Testis (tissue), 2 donors: ENCODE data around the gene ARPC4.

Source experiments
- POLR2A ChIP-seq: fragments of 450-650 bp; IDR thresholded peaks from one replicate; pipeline ENCODE4 v1.6.1; 2017; ENCODE audit warnings: antibody characterized with exemption, mild to moderate bottlenecking, moderate library complexity
- TF ChIP-seq, protein P1 (sequence below), 3 experiments: fragments of 450-650 bp in 2 of 3; fragments of 200-600 bp in 1 of 3; sonication (generic) in 1 of 3; IDR thresholded peaks; one replicate each; pipeline ENCODE4 v1.5.1; 2016 to 2019; ENCODE audit warnings: antibody characterized with exemption in 3 of 3, mild to moderate bottlenecking in 2 of 3, moderate library complexity in 1 of 3

DNA sequence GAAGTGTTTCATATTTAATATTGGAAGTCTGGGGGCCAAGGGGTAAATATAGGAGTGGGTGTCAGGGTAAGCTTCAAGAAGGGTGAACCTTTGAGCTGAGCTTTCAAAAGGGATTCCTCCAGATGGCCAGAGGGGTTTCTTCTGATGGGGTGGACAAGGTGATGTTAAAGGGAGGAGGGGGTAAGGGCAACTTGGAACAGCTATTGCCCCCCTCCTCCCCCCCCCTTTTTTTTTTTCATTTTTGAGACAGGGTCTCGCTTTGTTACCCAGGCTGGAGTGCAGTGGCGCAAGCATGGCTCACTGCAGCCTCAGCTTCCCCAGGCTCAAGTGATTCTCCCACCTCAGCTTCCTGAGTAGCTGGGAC is 15.1 kb downstream of the ARPC4 start:
- no peak for TF ChIP-seq POLR2A
- TF ChIP-seq, protein P1, sequence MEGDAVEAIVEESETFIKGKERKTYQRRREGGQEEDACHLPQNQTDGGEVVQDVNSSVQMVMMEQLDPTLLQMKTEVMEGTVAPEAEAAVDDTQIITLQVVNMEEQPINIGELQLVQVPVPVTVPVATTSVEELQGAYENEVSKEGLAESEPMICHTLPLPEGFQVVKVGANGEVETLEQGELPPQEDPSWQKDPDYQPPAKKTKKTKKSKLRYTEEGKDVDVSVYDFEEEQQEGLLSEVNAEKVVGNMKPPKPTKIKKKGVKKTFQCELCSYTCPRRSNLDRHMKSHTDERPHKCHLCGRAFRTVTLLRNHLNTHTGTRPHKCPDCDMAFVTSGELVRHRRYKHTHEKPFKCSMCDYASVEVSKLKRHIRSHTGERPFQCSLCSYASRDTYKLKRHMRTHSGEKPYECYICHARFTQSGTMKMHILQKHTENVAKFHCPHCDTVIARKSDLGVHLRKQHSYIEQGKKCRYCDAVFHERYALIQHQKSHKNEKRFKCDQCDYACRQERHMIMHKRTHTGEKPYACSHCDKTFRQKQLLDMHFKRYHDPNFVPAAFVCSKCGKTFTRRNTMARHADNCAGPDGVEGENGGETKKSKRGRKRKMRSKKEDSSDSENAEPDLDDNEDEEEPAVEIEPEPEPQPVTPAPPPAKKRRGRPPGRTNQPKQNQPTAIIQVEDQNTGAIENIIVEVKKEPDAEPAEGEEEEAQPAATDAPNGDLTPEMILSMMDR (IDR thresholded peaks at IDR 0.05): no peak
